Astrocyte of the cerebellum (primary cell): Measurements from ENCODE around the gene JAZF1.
A peak's percentile ranks its signal among the peaks of the same experiment; 100 is the strongest.

Source experiments
- DNase-seq: peaks from one replicate; pipeline ENCODE4 v3.0.0-alpha.2; 2011; ENCODE audit warnings: low read depth
- H3K4me3 ChIP-seq: 2 replicates; pipeline ENCODE4 v1.5.1; 2011; ENCODE audit warnings: mild to moderate bottlenecking, low read depth, low read length, moderate library complexity
- in situ Hi-C: cut with HindIII; loops from 2 replicates; pipeline ENCODE4 v1.10.0; 2017; ENCODE audit warnings: low sequenced_read_pairs
- TF ChIP-seq, protein P1 (sequence below): IDR thresholded peaks from 2 replicates; pipeline ENCODE4 v1.5.1; 2012; ENCODE audit warnings: low read length, low read depth, moderate library complexity, mild to moderate bottlenecking; ENCODE audit errors: missing control alignments

The JAZF1 gene

DNA sequence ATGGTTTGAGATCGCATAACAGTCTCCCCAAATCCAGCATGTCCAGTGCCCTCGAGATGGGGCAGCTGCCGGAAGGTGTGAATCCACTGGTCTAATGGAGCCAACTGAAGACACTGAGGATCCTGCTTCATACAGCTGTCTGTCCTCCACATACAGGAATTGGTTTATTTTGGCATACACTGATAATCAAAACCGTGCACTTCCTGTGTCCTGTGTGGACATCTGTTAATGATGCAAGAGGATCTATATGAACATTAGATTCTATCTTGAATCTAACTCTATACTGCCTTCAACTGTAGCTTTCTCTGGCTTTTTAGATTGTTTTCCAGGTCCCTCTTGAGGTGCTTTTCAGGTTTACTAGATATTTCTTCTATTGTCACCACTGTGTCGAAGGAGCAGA lies 3.0 kb upstream of the JAZF1 start:
- in situ Hi-C loops = no loop called here
- no peak for DNase-seq

DNA sequence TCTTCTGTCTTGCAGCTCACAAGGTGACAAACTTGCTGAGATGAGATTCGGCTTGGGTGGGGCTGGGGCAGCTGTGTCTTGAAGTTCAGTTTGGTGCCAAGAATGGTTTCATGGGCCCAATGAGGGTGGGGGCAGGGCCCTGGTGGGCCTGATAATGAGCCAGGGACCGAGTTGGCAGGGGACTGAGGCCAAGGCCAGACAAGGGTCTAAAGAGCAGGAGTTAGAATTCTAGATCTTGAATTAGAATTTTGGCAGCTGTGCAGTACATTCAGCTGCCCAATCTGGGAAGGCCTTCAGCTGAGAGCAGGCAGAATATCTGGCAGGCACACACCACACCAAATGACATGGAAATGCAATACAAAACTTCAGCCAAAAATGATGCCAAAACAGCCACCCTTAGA lies 1.5 kb upstream of the JAZF1 start:
- H3K4me3 ChIP-seq = no peak overlapping the region
- in situ Hi-C loops = no loop called here
- no peak for DNase-seq
- TF ChIP-seq, protein P1, sequence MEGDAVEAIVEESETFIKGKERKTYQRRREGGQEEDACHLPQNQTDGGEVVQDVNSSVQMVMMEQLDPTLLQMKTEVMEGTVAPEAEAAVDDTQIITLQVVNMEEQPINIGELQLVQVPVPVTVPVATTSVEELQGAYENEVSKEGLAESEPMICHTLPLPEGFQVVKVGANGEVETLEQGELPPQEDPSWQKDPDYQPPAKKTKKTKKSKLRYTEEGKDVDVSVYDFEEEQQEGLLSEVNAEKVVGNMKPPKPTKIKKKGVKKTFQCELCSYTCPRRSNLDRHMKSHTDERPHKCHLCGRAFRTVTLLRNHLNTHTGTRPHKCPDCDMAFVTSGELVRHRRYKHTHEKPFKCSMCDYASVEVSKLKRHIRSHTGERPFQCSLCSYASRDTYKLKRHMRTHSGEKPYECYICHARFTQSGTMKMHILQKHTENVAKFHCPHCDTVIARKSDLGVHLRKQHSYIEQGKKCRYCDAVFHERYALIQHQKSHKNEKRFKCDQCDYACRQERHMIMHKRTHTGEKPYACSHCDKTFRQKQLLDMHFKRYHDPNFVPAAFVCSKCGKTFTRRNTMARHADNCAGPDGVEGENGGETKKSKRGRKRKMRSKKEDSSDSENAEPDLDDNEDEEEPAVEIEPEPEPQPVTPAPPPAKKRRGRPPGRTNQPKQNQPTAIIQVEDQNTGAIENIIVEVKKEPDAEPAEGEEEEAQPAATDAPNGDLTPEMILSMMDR = no peak

More for the DNA sequence above, 3.0 kb upstream of the JAZF1 start:
- TF ChIP-seq, protein P1 = no peak
- H3K4me3 ChIP-seq = no peak overlapping the region

DNA sequence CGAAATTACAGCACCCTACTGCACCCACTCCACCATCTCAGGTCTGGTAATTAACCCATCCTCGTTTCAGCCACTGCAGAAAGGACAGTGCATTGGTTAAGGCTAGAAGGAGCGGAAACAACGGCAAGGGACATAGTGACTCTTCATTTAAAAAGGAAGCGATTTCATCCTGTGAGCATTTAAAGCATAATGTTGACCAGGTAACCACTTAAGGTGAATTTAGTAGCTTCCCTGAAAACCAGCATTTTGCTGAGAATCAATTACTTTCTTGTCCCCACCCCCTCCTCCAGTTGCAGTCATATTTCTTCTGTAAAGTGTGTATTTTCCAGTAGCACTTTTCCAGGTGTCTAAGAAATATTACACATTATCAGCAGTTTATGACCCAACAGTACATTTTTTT lies 821 bp upstream of the JAZF1 start:
- in situ Hi-C loops = no loop called here
- no peak overlapping the region for H3K4me3 ChIP-seq
- no peak for DNase-seq
- TF ChIP-seq, protein P1 = no peak

- peak overlapping the region; percentile 68 for H3K4me3 ChIP-seq
- TF ChIP-seq, protein P1 = no peak
Measured at GRCh38 chr7:28180031-28180363, 598 bp downstream of the JAZF1 start.

GRCh38 chr7:28179120-28180030 lies 1.2 kb downstream of the JAZF1 start:
- H3K4me3 ChIP-seq = peak overlapping the region; percentile 68
- TF ChIP-seq, protein P1 = no peak
- in situ Hi-C loops = no loop called here
- DNase-seq = no peak

More at GRCh38 chr7:28180031-28180363, 598 bp downstream of the JAZF1 start:
- DNase-seq = no peak
- in situ Hi-C loops = no loop called here

- DNase-seq = no peak
- H3K4me3 ChIP-seq = peak overlapping the region; percentile 68
- in situ Hi-C loops = no loop called here
- TF ChIP-seq, protein P1 = no peak
Measured at GRCh38 chr7:28178599-28178998, 2.0 kb downstream of the JAZF1 start.
